ENCODE results near the gene ZNF655. TPM values are rescaled to one million over a fixed set of nuclear protein-coding genes. Genes with fewer than 3 reads are reported as not detected.

Gene ZNF655
- polyA plus RNA-seq, 1 donor (not counting 4 experiments of a cell fraction or from before 2014, with no cell fraction given) = 71.1 TPM

- Histone ChIP-seq H3K9ac (ENCODE audit: control insufficient read depth, extremely low read depth, insufficient read depth, low read length) (peak overlapping the region; percentile 98), H3K79me2 (ENCODE audit: control insufficient read depth, insufficient read depth, low read length) (peaks cover 34% of the 10 kb centered on the region), H2AFZ (ENCODE audit: control insufficient read depth, low read length) (no peak overlapping the region), H3K4me2 (ENCODE audit: control insufficient read depth, extremely low read depth, insufficient read depth, low read depth, low read length) (peak overlapping the region; percentile 93), H3K9me3 (ENCODE audit: control insufficient read depth, low read depth, low read length) (no peaks in the 10 kb centered on the region), H3K4me3 (ENCODE audit: control insufficient read depth in 2 of 3, extremely low read depth in 1 of 3, insufficient read depth in 2 of 3, low read depth in 1 of 3, low read length in 3 of 3) (peak overlapping the region; percentile 89 to 92 (median 91)), H3K36me3 (ENCODE audit: control insufficient read depth in 2 of 2, extremely low read depth in 1 of 2, insufficient read depth in 2 of 2, low read length in 2 of 2) (peaks cover 4 to 30% of the 10 kb centered on the region in 2 experiments), H3K27me3 (ENCODE audit: control insufficient read depth, extremely low read depth, insufficient read depth, low read length) (no peaks in the 10 kb centered on the region), H3K27ac (ENCODE audit: control insufficient read depth, insufficient read depth, low read length) (peak overlapping the region; percentile 92), H4K20me1 (ENCODE audit: control insufficient read depth, extremely low read depth, insufficient read depth, low read length) (no peaks in the 10 kb centered on the region), H3K9me1 (ENCODE audit: control insufficient read depth, extremely low read depth, insufficient read depth, low read length) (no peaks in the 10 kb centered on the region), H3K4me1 (ENCODE audit: control insufficient read depth, extremely low read depth, insufficient read depth, low read length) (peaks cover 39% of the 10 kb centered on the region)
- dilution Hi-C loops (cut with MboI; ENCODE audit: extremely low pct_ligation_motif_present, low sequenced_read_pairs) = no loop called here
- TF ChIP-seq EZH2 (IDR thresholded peaks at IDR 0.05; ENCODE audit: low read length) (no peak), CTCF (optimal IDR thresholded peaks at IDR 0.05 in 1 of 3, IDR thresholded peaks at IDR 0.05 in 1 of 3, conservative IDR thresholded peaks at IDR 0.05 in 1 of 3; ENCODE audit: extremely low read depth in 1 of 3, insufficient read depth in 2 of 3, low read length in 3 of 3) (no peak)
- no peak for DNase-seq (ENCODE audit: low read depth, low spot score)
- no peak for FAIRE-seq
Observed at GRCh38 chr7:99557196-99557607, 1.2 kb upstream of the ZNF655 start.

GRCh38 chr7:99557940-99558305 lies 519 bp upstream of the ZNF655 start:
- peaks cover 34% of the 10 kb centered on the region for H3K79me2 ChIP-seq (ENCODE audit: control insufficient read depth, insufficient read depth, low read length)
- peak overlapping the region; percentile 93 for H3K4me2 ChIP-seq (ENCODE audit: control insufficient read depth, extremely low read depth, insufficient read depth, low read depth, low read length)
- H3K27me3 ChIP-seq (ENCODE audit: control insufficient read depth, extremely low read depth, insufficient read depth, low read length) = no peaks in the 10 kb centered on the region
- H2AFZ ChIP-seq (ENCODE audit: control insufficient read depth, low read length) = peak overlapping the region; percentile 94
- H4K20me1 ChIP-seq (ENCODE audit: control insufficient read depth, extremely low read depth, insufficient read depth, low read length) = no peaks in the 10 kb centered on the region
- no peaks in the 10 kb centered on the region for H3K9me1 ChIP-seq (ENCODE audit: control insufficient read depth, extremely low read depth, insufficient read depth, low read length)
- peak overlapping the region; percentile 98 for H3K9ac ChIP-seq (ENCODE audit: control insufficient read depth, extremely low read depth, insufficient read depth, low read length)
- peaks cover 4 to 31% of the 10 kb centered on the region in 2 experiments for H3K36me3 ChIP-seq (ENCODE audit: control insufficient read depth in 2 of 2, extremely low read depth in 1 of 2, insufficient read depth in 2 of 2, low read length in 2 of 2)
- peak overlapping the region; percentile 89 to 92 (median 91) for H3K4me3 ChIP-seq (ENCODE audit: control insufficient read depth in 2 of 3, extremely low read depth in 1 of 3, insufficient read depth in 2 of 3, low read depth in 1 of 3, low read length in 3 of 3)
- H3K9me3 ChIP-seq (ENCODE audit: control insufficient read depth, low read depth, low read length) = no peaks in the 10 kb centered on the region
- H3K4me1 ChIP-seq (ENCODE audit: control insufficient read depth, extremely low read depth, insufficient read depth, low read length) = peaks cover 42% of the 10 kb centered on the region
- TF ChIP-seq EZH2 (IDR thresholded peaks at IDR 0.05; ENCODE audit: low read length) = no peak
- no peak for TF ChIP-seq CTCF (optimal IDR thresholded peaks at IDR 0.05 in 1 of 3, IDR thresholded peaks at IDR 0.05 in 1 of 3, conservative IDR thresholded peaks at IDR 0.05 in 1 of 3; ENCODE audit: extremely low read depth in 1 of 3, insufficient read depth in 2 of 3, low read length in 3 of 3)
- peak overlapping the region; percentile 92 for H3K27ac ChIP-seq (ENCODE audit: control insufficient read depth, insufficient read depth, low read length)
- FAIRE-seq = no peak
- DNase-seq (ENCODE audit: low read depth, low spot score) = no peak
- dilution Hi-C loops (cut with MboI; ENCODE audit: extremely low pct_ligation_motif_present, low sequenced_read_pairs) = no loop called here
